GM23248 (cell line): Measurements from ENCODE around the gene GLIS2. TPM values are rescaled to one million over a fixed set of nuclear protein-coding genes. Genes with fewer than 3 reads are reported as not detected.

Experiments
- DNase-seq: peaks from one replicate; pipeline ENCODE4 v3.0.0-alpha.2; 2015
- H2AFZ ChIP-seq: fragments of 200-600 bp; sonication (generic); 2 replicates; pipeline ENCODE4 v1.6.1; 2016; ENCODE audit warnings: antibody characterized with exemption
- H3F3A ChIP-seq: fragments of 200-600 bp; sonication (generic); 2 replicates; pipeline ENCODE4 v1.6.1; 2016; ENCODE audit warnings: mild to moderate bottlenecking, antibody characterized with exemption, mixed run types; ENCODE audit not compliant: insufficient read depth
- H3K27ac ChIP-seq: fragments of 200-600 bp; sonication (generic); 2 replicates; pipeline ENCODE4 v1.5.1; 2016; ENCODE audit warnings: mild to moderate bottlenecking
- H3K27me3 ChIP-seq: fragments of 200-600 bp; sonication (generic); replicated peaks from 2 replicates; pipeline ENCODE4 v1.6.1; 2016; ENCODE audit warnings: mild to moderate bottlenecking; ENCODE audit not compliant: insufficient read depth
- H3K36me3 ChIP-seq: fragments of 200-600 bp; sonication (generic); 2 replicates; pipeline ENCODE4 v1.6.1; 2016; ENCODE audit warnings: low read depth, mild to moderate bottlenecking
- H3K4me1 ChIP-seq: fragments of 200-600 bp; sonication (generic); 2 replicates; pipeline ENCODE4 v1.6.1; 2016; ENCODE audit warnings: mild to moderate bottlenecking; ENCODE audit not compliant: insufficient read depth
- H3K4me2 ChIP-seq: fragments of 200-600 bp; sonication (generic); one replicate; pipeline ENCODE4 v1.6.1; 2016; ENCODE audit warnings: mild to moderate bottlenecking; ENCODE audit not compliant: unreplicated experiment
- H3K4me3 ChIP-seq: fragments of 200-600 bp; sonication (generic); 2 replicates; pipeline ENCODE4 v1.5.1; 2016; ENCODE audit warnings: mild to moderate bottlenecking
- H3K79me2 ChIP-seq: fragments of 200-600 bp; sonication (generic); 2 replicates; pipeline ENCODE4 v1.6.1; 2016; ENCODE audit warnings: mild to moderate bottlenecking; ENCODE audit not compliant: insufficient read depth
- H3K9ac ChIP-seq: fragments of 200-600 bp; sonication (generic); 2 replicates; pipeline ENCODE4 v1.6.1; 2016; ENCODE audit warnings: mild to moderate bottlenecking
- H3K9me2 ChIP-seq: fragments of 200-600 bp; sonication (generic); 2 replicates; pipeline ENCODE4 v1.6.1; 2016; ENCODE audit warnings: mixed run types, mild to moderate bottlenecking, moderate library complexity; ENCODE audit not compliant: insufficient read depth
- H3K9me3 ChIP-seq: fragments of 200-600 bp; sonication (generic); one replicate; pipeline ENCODE4 v1.6.1; 2017; ENCODE audit warnings: low read depth
- H4K20me1 ChIP-seq: fragments of 200-600 bp; sonication (generic); 2 replicates; pipeline ENCODE4 v1.6.0; 2016; ENCODE audit not compliant: insufficient read depth
- EZH2 ChIP-seq: fragments of 200-600 bp; sonication (generic); IDR thresholded peaks from 2 replicates; pipeline ENCODE4 v1.6.1; 2018; ENCODE audit warnings: antibody characterized with exemption, mild to moderate bottlenecking; ENCODE audit not compliant: insufficient read depth, poor library complexity, severe bottlenecking
- EZH2phosphoT487 ChIP-seq: fragments of 200-600 bp; sonication (generic); IDR thresholded peaks from 2 replicates; pipeline ENCODE4 v1.6.1; 2018; ENCODE audit warnings: antibody characterized with exemption, moderate library complexity, mild to moderate bottlenecking, low read depth; ENCODE audit not compliant: insufficient read depth
- WGBS, 2 experiments: methylation state at CpG; one replicate each; pipeline ENCODE4 v1.1.6; 2015 to 2017; ENCODE audit warnings: low lambda C conversion rate in 2 of 2, low coverage in 1 of 2; ENCODE audit errors: missing lambda C conversion rate in 2 of 2; 5-methylcytosine and 5-hydroxymethylcytosine counted together
- in situ Hi-C: fragments of 300-500 bp; cut with MboI; formaldehyde crosslinking; loops from 2 replicates; pipeline ENCODE4 v1.15.0; 2020
- polyA plus RNA-seq: library from polyadenylated mRNA; unstranded; fragments of >200 nt; fragmentation: Nextera tagmentation; extraction: Ambion mirVana; gene quantifications from 2 replicates; pipeline ENCODE4 v1.2.1, GENCODE V29; 2016
- total RNA-seq: library from RNA; depleted of rRNA; stranded (reverse); fragments of >200 nt; shearing (Covaris generic); gene quantifications from 2 replicates; pipeline ENCODE4 v1.2.3, GENCODE V29; 2014

GLIS2 gene
- total and polyA plus RNA-seq, 2 experiments from 2014 or later: 2.9 to 6.8 TPM

- no peak overlapping the region for H3K4me3 ChIP-seq
These were observed 4.8 kb downstream of the GLIS2 start for GRCh38 chr16:4320571-4321137.

GRCh38 chr16:4321286-4322120 lies 5.6 kb downstream of the GLIS2 start:
- H2AFZ ChIP-seq: no peak overlapping the region
- no peaks in the 10 kb centered on the region; the same call in 1 of the 2 replicates for H4K20me1 ChIP-seq
- in situ Hi-C loops: loop anchor here (10.0 kb wide), 1 partner anchor 117 kb away; no protein-coding TSS in a partner anchor
- no peaks in the 10 kb centered on the region for H3K9me2 ChIP-seq
- DNase-seq: no peak
- no peak overlapping the region for H3K9ac ChIP-seq
- H3K36me3 ChIP-seq: no peaks in the 10 kb centered on the region
- peaks cover 99% of the 10 kb centered on the region for H3K79me2 ChIP-seq
- H3K4me2 ChIP-seq: no peak overlapping the region
- H3K9me3 ChIP-seq: no peaks in the 10 kb centered on the region
- WGBS, 2 experiments: 76 to 79% methylated on average over 18 to 19 of the region's 19 CpGs
- no peaks in the 10 kb centered on the region; the same call in 1 of the 2 replicates for H3F3A ChIP-seq
- no peaks in the 10 kb centered on the region for H3K27me3 ChIP-seq
- H3K4me1 ChIP-seq: peaks cover 17% of the 10 kb centered on the region
- H3K4me3 ChIP-seq: no peak overlapping the region
- TF ChIP-seq EZH2phosphoT487 (no peak), EZH2 (no peak)
- no peak overlapping the region for H3K27ac ChIP-seq

More at GRCh38 chr16:4320571-4321137, 4.8 kb downstream of the GLIS2 start:
- Histone ChIP-seq H3K4me1 (peaks cover 17% of the 10 kb centered on the region), H2AFZ (no peak overlapping the region), H3K9me2 (no peaks in the 10 kb centered on the region), H3K27me3 (no peaks in the 10 kb centered on the region), H3K79me2 (peaks cover 93% of the 10 kb centered on the region), H4K20me1 (no peaks in the 10 kb centered on the region; the same call in 1 of the 2 replicates), H3K27ac (no peak overlapping the region), H3F3A (no peaks in the 10 kb centered on the region; the same call in 1 of the 2 replicates), H3K9me3 (no peaks in the 10 kb centered on the region), H3K4me2 (no peak overlapping the region), H3K36me3 (no peaks in the 10 kb centered on the region), H3K9ac (no peak overlapping the region)
- no peak for TF ChIP-seq EZH2phosphoT487
- no peak for TF ChIP-seq EZH2
- WGBS, 2 experiments: 64 to 65% methylated on average over 14 to 16 of the region's 16 CpGs
- no peak for DNase-seq
- in situ Hi-C loops: loop anchor here (10.0 kb wide), 1 partner anchor 116 kb away; no protein-coding TSS in a partner anchor

- Histone ChIP-seq H3K4me2 (no peak overlapping the region), H3K4me1 (peaks cover 13% of the 10 kb centered on the region), H3F3A (no peaks in the 10 kb centered on the region; the same call in 1 of the 2 replicates), H3K36me3 (no peaks in the 10 kb centered on the region), H3K9me2 (no peaks in the 10 kb centered on the region), H3K9ac (no peak overlapping the region), H3K27ac (no peak overlapping the region), H3K4me3 (no peak overlapping the region), H3K79me2 (peaks cover 99% of the 10 kb centered on the region), H3K27me3 (no peaks in the 10 kb centered on the region), H4K20me1 (no peaks in the 10 kb centered on the region; the same call in 1 of the 2 replicates), H3K9me3 (no peaks in the 10 kb centered on the region), H2AFZ (no peak overlapping the region)
- no peak for TF ChIP-seq EZH2
- TF ChIP-seq EZH2phosphoT487: no peak
- no peak for DNase-seq
- in situ Hi-C loops: loop anchor here (10.0 kb wide), 1 partner anchor 118 kb away; no protein-coding TSS in a partner anchor
- 87 to 93% methylated on average over 23 to 30 of the region's 30 CpGs for WGBS, 2 experiments
These were observed 6.5 kb downstream of the GLIS2 start for GRCh38 chr16:4322121-4323052.
